CD8-positive, alpha-beta memory T cell (primary cell): ENCODE measurements around the gene CPLX3. TPM values are rescaled to one million over a fixed set of nuclear protein-coding genes. Genes with fewer than 3 reads are reported as not detected.
A peak's percentile ranks its signal among the peaks of the same experiment; 100 is the strongest.
"Not testable (repeated sequence)": the region's sequence is repeated elsewhere in the genome, so short reads cannot be mapped to it uniquely, and the experiment has no call there.

ENCODE experiments used
- CTCF ChIA-PET: fragments of 350-600 bp; sonication (Branson Sonifier 250); formaldehyde crosslinking; loops from one replicate; lab custom pipeline; 2021; ENCODE audit warnings: antibody characterized with exemption; lab: Charles Lee
- POLR2A ChIA-PET: fragments of 350-600 bp; sonication (Branson Sonifier 250); formaldehyde crosslinking; loops from one replicate; lab custom pipeline; 2021; ENCODE audit warnings: antibody characterized with exemption; lab: Charles Lee
- DNase-seq, 5 donors: peaks; one replicate each; pipeline versions ENCODE4 v3.0.0 to v3.0.0-alpha.2; 2020 to 2022; ENCODE audit warnings: mixed read lengths in 1 of 5
- H3K27ac ChIP-seq: one replicate; pipeline ENCODE4 v1.7.0; 2013; ENCODE audit warnings: low read depth, mild to moderate bottlenecking, low read length, moderate library complexity
- H3K27me3 ChIP-seq: 2 replicates; pipeline ENCODE4 v1.7.0; 2013; ENCODE audit warnings: low read length, mild to moderate bottlenecking; ENCODE audit not compliant: insufficient read depth, poor library complexity, severe bottlenecking
- H3K36me3 ChIP-seq: 2 replicates; pipeline ENCODE4 v1.7.0; 2013; ENCODE audit warnings: mild to moderate bottlenecking, low read length, moderate library complexity; ENCODE audit not compliant: insufficient read depth
- H3K4me1 ChIP-seq: 2 replicates; pipeline ENCODE4 v1.7.0; 2013; ENCODE audit warnings: mild to moderate bottlenecking, low read length, moderate library complexity; ENCODE audit not compliant: insufficient read depth
- H3K4me3 ChIP-seq: 2 replicates; pipeline ENCODE4 v1.7.0; 2013; ENCODE audit warnings: mild to moderate bottlenecking, low read length
- H3K9me3 ChIP-seq: 2 replicates; pipeline ENCODE4 v1.7.0; 2013; ENCODE audit warnings: mild to moderate bottlenecking, low read length
- H3K27ac Mint-ChIP-seq, 8 donors: one replicate each; pipeline ENCODE4 v1.8.0; 2020 to 2021; ENCODE audit warnings: mixed read lengths in 8 of 8, mild to moderate bottlenecking in 6 of 8, inconsistent platforms in 3 of 8, moderate library complexity in 3 of 8
- H3K27me3 Mint-ChIP-seq, 2 donors: one replicate each; pipeline ENCODE4 v1.8.0; 2020 to 2021; ENCODE audit warnings: mixed read lengths in 2 of 2, mild to moderate bottlenecking in 1 of 2, moderate library complexity in 1 of 2
- H3K36me3 Mint-ChIP-seq, 3 donors: one replicate each; pipeline ENCODE4 v1.8.0; 2020 to 2021; ENCODE audit warnings: mixed read lengths in 3 of 3, inconsistent platforms in 1 of 3, mild to moderate bottlenecking in 1 of 3
- H3K4me1 Mint-ChIP-seq, 3 donors: one replicate each; pipeline ENCODE4 v1.8.0; 2020 to 2021; ENCODE audit warnings: mixed read lengths in 3 of 3, inconsistent platforms in 1 of 3, mild to moderate bottlenecking in 1 of 3
- H3K4me3 Mint-ChIP-seq, 7 donors: one replicate each; pipeline ENCODE4 v1.8.0; 2020 to 2021; ENCODE audit warnings: mixed read lengths in 7 of 7, mild to moderate bottlenecking in 6 of 7, moderate library complexity in 4 of 7, inconsistent platforms in 2 of 7
- H3K9me3 Mint-ChIP-seq, 5 donors: one replicate each; pipeline ENCODE4 v1.8.0; 2020 to 2022; ENCODE audit warnings: mixed read lengths in 5 of 5, mild to moderate bottlenecking in 3 of 5, moderate library complexity in 2 of 5, inconsistent platforms in 1 of 5
- polyA plus RNA-seq: library from polyadenylated mRNA; unstranded; fragments of 300-500 nt; fragmentation: Illumina TruSeq; gene quantifications from one replicate; pipeline ENCODE4 v1.2.3, GENCODE V29; 2021
- total RNA-seq, 2 experiments: library from RNA; stranded (reverse); gene quantifications; one replicate each; pipeline ENCODE4 v1.2.3, GENCODE V29; 2021

The CPLX3 gene
- total and polyA plus RNA-seq, 3 experiments from 2014 or later, result not detected

- H3K4me3 Mint-ChIP-seq, result peak overlapping the region; percentile 85 to 97 (median 91)
- H3K27me3 Mint-ChIP-seq, result peaks cover 0 to 7% of the 10 kb centered on the region in 2 donors
- no peaks in the 10 kb centered on the region for H3K36me3 ChIP-seq
- peak overlapping the region; percentile 80 for H3K4me3 ChIP-seq
- ChIA-PET POLR2A (interaction anchor here (0.5 to 6.4 kb wide), 6 partner anchors 7 to 169 kb away, joined by 3 to 89 read pairs (median 16); partner anchors contain the start of gene CLK3), CTCF (interaction anchor here (1.0 to 18.5 kb wide), 7 partner anchors 8 to 122 kb away, joined by 3 to 1086 read pairs (median 100); partner anchors contain the start of gene CSK)
- peaks cover 66% of the 10 kb centered on the region for H3K4me1 ChIP-seq
- peak overlapping the region; percentile 72 for H3K27ac ChIP-seq
- peak overlapping the region; percentile 92 to 100 (median 98) for H3K27ac Mint-ChIP-seq
- peaks cover 0 to 35% (median 4%) of the 10 kb centered on the region in 3 donors for H3K36me3 Mint-ChIP-seq
- DNase-seq, result peak in 3 of 5 donors; percentile 32 to 70 (median 53)
- H3K4me1 Mint-ChIP-seq, result peaks cover 69 to 81% (median 76%) of the 10 kb centered on the region in 3 donors
- no peaks in the 10 kb centered on the region for H3K9me3 Mint-ChIP-seq
- no peaks in the 10 kb centered on the region for H3K27me3 ChIP-seq
- H3K9me3 ChIP-seq, result no peaks in the 10 kb centered on the region
These were observed 41.0 kb upstream of the CPLX3 start for GRCh38 chr15:74785194-74786032.

GRCh38 chr15:74786081-74786480 is 40.3 kb upstream of the CPLX3 start:
- not testable (repeated sequence) for H3K9me3 ChIP-seq, H3K27me3 Mint-ChIP-seq, DNase-seq, H3K9me3 Mint-ChIP-seq, H3K36me3 ChIP-seq, H3K27me3 ChIP-seq
- H3K4me3 Mint-ChIP-seq, result peak overlapping the region; percentile 85 to 97 (median 91)
- H3K27ac Mint-ChIP-seq, result peak overlapping the region; percentile 92 to 99 (median 98)
- CTCF ChIA-PET, result interaction anchor here (2.2 to 15.8 kb wide), 3 partner anchors 10 to 39 kb away, joined by 4 to 1086 read pairs (median 100); partner anchors contain the start of gene CSK
- Histone ChIP-seq H3K4me1 (peaks cover 66% of the 10 kb centered on the region), H3K27ac (peak overlapping the region; percentile 69), H3K4me3 (peak overlapping the region; percentile 80)
- POLR2A ChIA-PET, result interaction anchor here (0.5 to 3.9 kb wide), 4 partner anchors 9 to 170 kb away, joined by 3 to 31 read pairs (median 7); partner anchors contain the start of genes CLK3 and COX5A
- H3K4me1 Mint-ChIP-seq, result peaks cover 69 to 81% (median 75%) of the 10 kb centered on the region in 3 donors
- H3K36me3 Mint-ChIP-seq, result peaks cover 0 to 38% (median 4%) of the 10 kb centered on the region in 3 donors

GRCh38 chr15:74786551-74787165 is 39.8 kb upstream of the CPLX3 start:
- H3K4me3 Mint-ChIP-seq, result peak overlapping the region; percentile 85 to 97 (median 91)
- POLR2A ChIA-PET, result interaction anchor here (1.5 to 3.9 kb wide), 9 partner anchors 7 to 170 kb away, joined by 4 to 31 read pairs (median 10); partner anchors contain the start of gene COX5A
- H3K27me3 Mint-ChIP-seq, result peaks cover 0 to 7% of the 10 kb centered on the region in 2 donors
- Histone ChIP-seq H3K36me3 (peaks cover 5% of the 10 kb centered on the region), H3K4me1 (peaks cover 67% of the 10 kb centered on the region), H3K27me3 (no peaks in the 10 kb centered on the region), H3K4me3 (peak overlapping the region; percentile 80), H3K27ac (peak overlapping the region; percentile 69), H3K9me3 (no peaks in the 10 kb centered on the region)
- peaks cover 0 to 39% (median 7%) of the 10 kb centered on the region in 3 donors for H3K36me3 Mint-ChIP-seq
- CTCF ChIA-PET, result interaction anchor here (0.6 to 15.8 kb wide), 18 partner anchors 10 to 412 kb away, joined by 3 to 1086 read pairs (median 5); partner anchors contain the start of genes CSK and RPP25
- H3K9me3 Mint-ChIP-seq, result no peaks in the 10 kb centered on the region
- H3K4me1 Mint-ChIP-seq, result peaks cover 69 to 81% (median 76%) of the 10 kb centered on the region in 3 donors
- DNase-seq, result peak in 1 of 5 donors; percentile 9
- H3K27ac Mint-ChIP-seq, result peak overlapping the region; percentile 92 to 99 (median 98)

- Mint-ChIP-seq H3K4me3 (peak overlapping the region; percentile 85 to 97 (median 91)), H3K27me3 (peaks cover 0 to 7% of the 10 kb centered on the region in 2 donors), H3K4me1 (peaks cover 77 to 89% (median 84%) of the 10 kb centered on the region in 3 donors), H3K9me3 (no peaks in the 10 kb centered on the region), H3K27ac (peak overlapping the region; percentile 92 to 99 (median 98)), H3K36me3 (peaks cover 0 to 43% (median 10%) of the 10 kb centered on the region in 3 donors)
- peaks cover 8% of the 10 kb centered on the region for H3K36me3 ChIP-seq
- ChIA-PET POLR2A (interaction anchor here (1.0 to 3.9 kb wide), 11 partner anchors 8 to 664 kb away, joined by 3 to 31 read pairs (median 8); partner anchors contain the start of genes COX5A, SIN3A and UBL7), CTCF (interaction anchor here (0.5 to 15.8 kb wide), 29 partner anchors 11 to 413 kb away, joined by 3 to 1086 read pairs (median 4); partner anchors contain the start of genes CPLX3, CSK, FAM219B and RPP25)
- H3K4me3 ChIP-seq, result peak overlapping the region; percentile 80
- no peaks in the 10 kb centered on the region for H3K27me3 ChIP-seq
- peak; percentile 88 to 99 (median 96) for DNase-seq
- peak overlapping the region; percentile 69 for H3K27ac ChIP-seq
- peaks cover 75% of the 10 kb centered on the region for H3K4me1 ChIP-seq
- H3K9me3 ChIP-seq, result no peaks in the 10 kb centered on the region
These were observed 39.0 kb upstream of the CPLX3 start for GRCh38 chr15:74787251-74788041.

- peak overlapping the region; percentile 80 for H3K4me3 ChIP-seq
- peaks cover 11% of the 10 kb centered on the region for H3K36me3 ChIP-seq
- Mint-ChIP-seq H3K36me3 (peaks cover 0 to 37% (median 10%) of the 10 kb centered on the region in 3 donors), H3K4me1 (peaks cover 85 to 96% (median 89%) of the 10 kb centered on the region in 3 donors), H3K4me3 (peak overlapping the region; percentile 85 to 97 (median 91)), H3K27ac (peak overlapping the region; percentile 92 to 99 (median 98)), H3K27me3 (peaks cover 0 to 7% of the 10 kb centered on the region in 2 donors), H3K9me3 (no peaks in the 10 kb centered on the region)
- no peaks in the 10 kb centered on the region for H3K27me3 ChIP-seq
- peak overlapping the region; percentile 69 for H3K27ac ChIP-seq
- no peaks in the 10 kb centered on the region for H3K9me3 ChIP-seq
- DNase-seq, result no peak
- CTCF ChIA-PET, result interaction anchor here (0.5 to 15.8 kb wide), 28 partner anchors 10 to 414 kb away, joined by 3 to 1086 read pairs (median 4); partner anchors contain the start of genes CPLX3, CSK, FAM219B and RPP25
- peaks cover 82% of the 10 kb centered on the region for H3K4me1 ChIP-seq
- POLR2A ChIA-PET, result interaction anchor here (1.0 to 3.9 kb wide), 11 partner anchors 9 to 664 kb away, joined by 3 to 31 read pairs (median 8); partner anchors contain the start of genes COX5A, SIN3A and UBL7
These were observed 38.3 kb upstream of the CPLX3 start for GRCh38 chr15:74788042-74788682.

GRCh38 chr15:74788683-74789151 is 37.7 kb upstream of the CPLX3 start:
- Mint-ChIP-seq H3K27ac (peak overlapping the region; percentile 92 to 99 (median 98)), H3K4me3 (peak overlapping the region; percentile 85 to 97 (median 91)), H3K36me3 (peaks cover 0 to 31% (median 10%) of the 10 kb centered on the region in 3 donors), H3K27me3 (peaks cover 0 to 5% of the 10 kb centered on the region in 2 donors), H3K9me3 (no peaks in the 10 kb centered on the region), H3K4me1 (peaks cover 90 to 98% (median 90%) of the 10 kb centered on the region in 3 donors)
- peak; percentile 53 to 82 (median 70) for DNase-seq
- Histone ChIP-seq H3K27me3 (no peaks in the 10 kb centered on the region), H3K36me3 (peaks cover 11% of the 10 kb centered on the region), H3K27ac (peak overlapping the region; percentile 69), H3K4me1 (peaks cover 87% of the 10 kb centered on the region), H3K4me3 (peak overlapping the region; percentile 80), H3K9me3 (no peaks in the 10 kb centered on the region)
- ChIA-PET POLR2A (interaction anchor here (0.5 to 3.9 kb wide), 10 partner anchors 8 to 663 kb away, joined by 3 to 31 read pairs (median 9); partner anchors contain the start of genes COX5A and SIN3A), CTCF (interaction anchor here (0.9 to 15.8 kb wide), 15 partner anchors 10 to 175 kb away, joined by 3 to 1086 read pairs (median 5); partner anchors contain the start of genes COX5A, CPLX3 and CSK)
